Muscle layer of colon (tissue), 2 donors: ENCODE data around the gene DCLRE1B.

Experiments used
- H3K27ac ChIP-seq: one replicate; pipeline ENCODE4 v1.7.0; 2013; ENCODE audit warnings: low read depth, mild to moderate bottlenecking, low read length, moderate library complexity
- H3K27me3 ChIP-seq, 2 donors: one replicate each; pipeline ENCODE4 v1.7.0; 2013; ENCODE audit warnings: low read length in 2 of 2, mild to moderate bottlenecking in 2 of 2; ENCODE audit not compliant: insufficient read depth in 2 of 2, control insufficient read depth in 1 of 2
- H3K36me3 ChIP-seq: one replicate; pipeline ENCODE4 v1.7.0; 2013; ENCODE audit warnings: mild to moderate bottlenecking, low read length; ENCODE audit not compliant: insufficient read depth
- H3K4me1 ChIP-seq: one replicate; pipeline ENCODE4 v1.7.0; 2013; ENCODE audit warnings: mild to moderate bottlenecking, low read length; ENCODE audit not compliant: insufficient read depth
- H3K4me3 ChIP-seq, 2 donors: one replicate each; pipeline ENCODE4 v1.7.0; 2013; ENCODE audit warnings: low read length in 2 of 2, low read depth in 1 of 2, mild to moderate bottlenecking in 1 of 2, moderate library complexity in 1 of 2
- H3K9ac ChIP-seq: one replicate; pipeline ENCODE4 v1.7.0; 2013; ENCODE audit warnings: low read length
- H3K9me3 ChIP-seq: one replicate; pipeline ENCODE4 v1.7.0; 2013; ENCODE audit warnings: mild to moderate bottlenecking, low read length
- donor health status: abdominal sarcoma.
- donor health status: Adenocarcinoma of cecum.

DCLRE1B gene

DNA sequence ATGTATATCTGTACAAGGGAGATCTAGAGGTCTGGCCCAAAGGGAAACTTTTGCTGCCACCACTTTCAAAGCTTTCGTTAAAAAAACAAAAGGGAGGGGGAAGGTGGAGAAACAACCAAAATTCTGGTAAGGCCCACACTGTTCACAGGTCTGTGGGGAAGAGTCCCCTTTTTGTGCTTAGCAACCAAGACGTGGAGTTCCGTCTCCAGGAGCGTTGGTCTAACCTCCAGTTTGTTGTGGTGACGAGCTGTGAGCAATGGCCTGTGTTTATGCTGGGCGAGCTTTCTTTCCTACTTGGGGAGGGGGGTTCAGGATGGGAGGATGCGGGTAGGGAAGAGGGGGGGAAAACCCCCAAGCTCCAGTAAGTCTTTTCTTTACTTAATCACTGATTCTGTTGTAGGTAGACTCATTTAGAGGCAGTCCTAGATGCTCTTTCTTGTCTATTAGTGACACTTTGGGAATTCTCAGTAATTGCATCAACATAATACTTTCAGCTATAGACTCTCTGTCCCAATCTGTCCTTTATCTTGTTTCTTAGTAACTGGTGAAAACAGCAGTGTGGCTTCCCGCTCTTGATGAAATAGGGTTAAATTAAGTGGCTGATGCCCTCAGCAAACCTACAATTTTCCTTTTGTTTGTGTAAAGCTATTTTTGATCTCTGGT lies 25.5 kb downstream of the DCLRE1B start:
- H3K27me3 ChIP-seq, result no peaks in the 10 kb centered on the region
- H3K36me3 ChIP-seq, result no peaks in the 10 kb centered on the region
- no peaks in the 10 kb centered on the region for H3K9me3 ChIP-seq
- H3K4me3 ChIP-seq, result peak overlapping the region; percentile 88 to 99
- H3K27ac ChIP-seq, result peak overlapping the region; percentile 98
- H3K9ac ChIP-seq, result peak overlapping the region; percentile 99
- peaks cover 46% of the 10 kb centered on the region for H3K4me1 ChIP-seq

DNA sequence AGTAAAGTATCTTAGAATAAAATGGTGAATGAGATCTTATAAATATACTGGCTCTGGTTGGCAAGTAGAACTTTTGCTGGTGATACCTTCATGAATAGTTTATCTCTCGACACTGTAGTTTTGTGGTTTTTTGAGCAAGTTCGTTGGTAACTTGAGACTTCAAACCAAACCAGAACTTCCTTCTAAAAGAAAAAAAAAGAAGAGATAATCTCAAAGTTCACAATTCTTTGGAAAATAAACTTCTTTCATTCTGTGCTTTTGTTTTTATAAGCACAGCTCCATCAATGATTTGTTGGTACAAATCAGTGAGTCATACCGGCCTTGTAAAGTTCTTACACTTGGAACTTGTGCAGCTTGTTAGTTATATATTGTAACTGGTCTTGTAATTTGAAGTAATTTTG lies 26.3 kb downstream of the DCLRE1B start:
- Histone ChIP-seq H3K9ac (peak overlapping the region; percentile 99), H3K4me1 (peaks cover 46% of the 10 kb centered on the region), H3K27ac (peak overlapping the region; percentile 21), H3K9me3 (no peaks in the 10 kb centered on the region), H3K36me3 (no peaks in the 10 kb centered on the region), H3K27me3 (no peaks in the 10 kb centered on the region), H3K4me3 (peak overlapping the region in 1 of 2 donors; percentile 99)

- Histone ChIP-seq H3K9ac (no peak overlapping the region), H3K27ac (no peak overlapping the region), H3K4me3 (no peak overlapping the region), H3K9me3 (no peaks in the 10 kb centered on the region), H3K36me3 (no peaks in the 10 kb centered on the region), H3K4me1 (peaks cover 44% of the 10 kb centered on the region), H3K27me3 (no peaks in the 10 kb centered on the region)
Measured at GRCh38 chr1:113934006-113934405, 28.9 kb downstream of the DCLRE1B start.

DNA sequence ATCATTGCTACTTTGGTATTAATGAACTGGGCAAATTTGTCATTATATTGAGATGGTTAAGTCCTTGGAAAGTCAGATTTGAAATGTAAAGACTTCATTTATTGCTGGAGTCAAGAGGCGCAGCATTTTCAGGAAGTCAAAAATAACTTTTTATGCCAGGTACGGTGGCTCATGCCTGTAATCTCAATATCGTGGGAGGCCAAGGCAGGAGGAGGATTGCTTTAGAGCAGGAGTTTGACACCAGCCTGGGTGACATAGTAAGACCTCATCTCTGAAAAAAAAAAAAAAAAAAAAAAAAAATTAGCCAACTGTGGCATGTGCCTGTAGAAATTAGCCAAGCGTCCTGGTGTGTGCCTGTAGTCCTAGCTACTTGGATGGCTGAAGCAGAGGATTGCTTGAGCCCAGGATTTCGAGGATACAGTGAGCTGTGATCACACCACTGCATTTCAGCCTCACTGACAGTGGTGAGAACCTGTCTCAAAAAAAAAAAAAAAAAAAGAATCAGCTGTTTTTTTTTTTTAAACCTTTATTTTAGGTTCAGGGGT lies 29.5 kb downstream of the DCLRE1B start:
- Histone ChIP-seq H3K4me1 (peaks cover 44% of the 10 kb centered on the region), H3K4me3 (no peak overlapping the region), H3K36me3 (no peaks in the 10 kb centered on the region), H3K27ac (no peak overlapping the region), H3K9me3 (no peaks in the 10 kb centered on the region), H3K9ac (no peak overlapping the region), H3K27me3 (no peaks in the 10 kb centered on the region)

DNA sequence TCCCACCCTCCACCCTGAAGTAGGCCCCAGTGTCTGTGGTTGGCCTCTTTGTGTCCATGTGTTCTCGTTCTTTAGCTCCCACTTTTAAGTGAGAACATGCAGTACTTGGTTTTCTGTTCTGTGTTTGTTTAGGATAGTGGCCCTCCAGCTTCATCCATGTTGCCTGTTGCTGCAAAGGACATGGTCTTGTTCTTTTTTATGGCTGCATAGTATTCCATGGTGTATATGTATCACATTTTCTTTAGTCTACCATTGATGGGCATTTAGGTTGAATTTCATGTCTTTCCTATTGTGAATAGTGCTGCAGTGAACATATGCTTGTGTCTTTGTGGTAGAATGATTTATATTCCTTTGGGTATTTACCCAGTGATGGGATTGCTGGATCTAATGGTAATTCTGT lies 30.1 kb downstream of the DCLRE1B start:
- Histone ChIP-seq H3K36me3 (no peaks in the 10 kb centered on the region), H3K27ac (no peak overlapping the region), H3K27me3 (no peaks in the 10 kb centered on the region), H3K4me1 (peaks cover 44% of the 10 kb centered on the region), H3K9ac (no peak overlapping the region), H3K4me3 (no peak overlapping the region), H3K9me3 (no peaks in the 10 kb centered on the region)

DNA sequence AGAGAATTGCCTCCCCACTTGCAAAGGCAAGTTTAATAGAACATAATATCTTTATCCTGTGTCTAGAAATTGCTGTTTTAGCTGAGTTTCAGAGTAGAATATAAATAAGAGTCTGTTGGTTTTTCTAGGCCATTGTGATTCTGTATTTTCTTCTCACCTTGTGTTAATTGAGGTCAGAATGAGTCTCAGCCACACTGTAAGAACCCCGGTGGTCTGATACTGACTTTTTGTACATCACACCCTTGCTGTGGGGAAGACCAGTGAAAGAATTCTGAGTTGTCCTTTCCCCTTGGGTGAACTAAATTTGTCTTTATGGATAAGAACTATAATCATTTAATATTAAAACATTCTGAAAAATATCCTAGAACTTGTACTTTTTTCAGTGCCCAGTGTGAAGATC lies 30.8 kb downstream of the DCLRE1B start:
- Histone ChIP-seq H3K27me3 (no peaks in the 10 kb centered on the region), H3K9ac (no peak overlapping the region), H3K27ac (no peak overlapping the region), H3K9me3 (no peaks in the 10 kb centered on the region), H3K4me3 (no peak overlapping the region), H3K36me3 (peaks cover 8% of the 10 kb centered on the region), H3K4me1 (peaks cover 36% of the 10 kb centered on the region)

GRCh38 chr1:113937146-113937545 lies 32.0 kb downstream of the DCLRE1B start:
- Histone ChIP-seq H3K36me3 (peaks cover 8% of the 10 kb centered on the region), H3K27me3 (no peaks in the 10 kb centered on the region), H3K27ac (no peak overlapping the region), H3K4me3 (no peak overlapping the region), H3K4me1 (peaks cover 24% of the 10 kb centered on the region), H3K9ac (no peak overlapping the region), H3K9me3 (no peaks in the 10 kb centered on the region)

DNA sequence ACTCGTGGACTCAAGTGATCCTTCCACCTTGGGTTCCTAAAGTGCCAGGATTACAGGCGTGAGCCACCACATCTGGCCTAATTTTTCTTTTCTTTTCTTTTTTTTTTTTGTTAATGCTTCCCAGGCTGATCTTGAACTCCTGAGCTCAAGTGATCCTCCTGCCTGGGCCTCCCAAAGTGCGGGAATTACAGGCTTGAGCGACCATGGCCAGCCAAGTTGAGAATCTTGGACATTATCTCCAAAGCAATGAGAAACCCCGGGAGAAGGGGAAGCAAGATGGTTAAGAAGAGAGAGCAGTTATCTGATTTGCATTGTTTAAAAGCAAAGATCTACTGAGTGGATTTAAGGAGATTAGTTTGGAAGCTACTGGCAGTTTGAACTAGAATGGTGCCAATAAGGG lies 33.1 kb downstream of the DCLRE1B start:
- Histone ChIP-seq H3K36me3 (peaks cover 8% of the 10 kb centered on the region), H3K9ac (no peak overlapping the region), H3K27ac (no peak overlapping the region)

DNA sequence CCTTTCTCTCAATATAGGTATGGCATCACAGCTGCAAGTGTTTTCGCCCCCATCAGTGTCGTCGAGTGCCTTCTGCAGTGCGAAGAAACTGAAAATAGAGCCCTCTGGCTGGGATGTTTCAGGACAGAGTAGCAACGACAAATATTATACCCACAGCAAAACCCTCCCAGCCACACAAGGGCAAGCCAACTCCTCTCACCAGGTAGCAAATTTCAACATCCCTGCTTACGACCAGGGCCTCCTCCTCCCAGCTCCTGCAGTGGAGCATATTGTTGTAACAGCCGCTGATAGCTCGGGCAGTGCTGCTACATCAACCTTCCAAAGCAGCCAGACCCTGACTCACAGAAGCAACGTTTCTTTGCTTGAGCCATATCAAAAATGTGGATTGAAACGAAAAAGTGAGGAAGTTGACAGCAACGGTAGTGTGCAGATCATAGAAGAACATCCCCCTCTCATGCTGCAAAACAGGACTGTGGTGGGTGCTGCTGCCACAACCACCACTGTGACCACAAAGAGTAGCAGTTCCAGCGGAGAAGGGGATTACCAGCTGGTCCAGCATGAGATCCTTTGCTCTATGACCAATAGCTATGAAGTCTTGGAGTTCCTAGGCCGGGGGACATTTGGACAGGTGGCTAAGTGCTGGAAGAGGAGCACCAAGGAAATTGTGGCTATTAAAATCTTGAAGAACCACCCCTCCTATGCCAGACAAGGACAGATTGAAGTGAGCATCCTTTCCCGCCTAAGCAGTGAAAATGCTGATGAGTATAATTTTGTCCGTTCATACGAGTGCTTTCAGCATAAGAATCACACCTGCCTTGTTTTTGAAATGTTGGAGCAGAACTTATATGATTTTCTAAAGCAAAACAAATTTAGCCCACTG lies 35.5 kb downstream of the DCLRE1B start:
- Histone ChIP-seq H3K9ac (no peak overlapping the region), H3K9me3 (no peaks in the 10 kb centered on the region), H3K27me3 (no peaks in the 10 kb centered on the region), H3K27ac (no peak overlapping the region), H3K4me1 (peaks cover 10% of the 10 kb centered on the region), H3K4me3 (no peak overlapping the region), H3K36me3 (peaks cover 8% of the 10 kb centered on the region)

More for the DNA sequence above, 33.1 kb downstream of the DCLRE1B start:
- no peaks in the 10 kb centered on the region for H3K9me3 ChIP-seq
- H3K4me1 ChIP-seq, result peaks cover 21% of the 10 kb centered on the region
- H3K4me3 ChIP-seq, result no peak overlapping the region
- H3K27me3 ChIP-seq, result no peaks in the 10 kb centered on the region

- Histone ChIP-seq H3K27me3 (no peaks in the 10 kb centered on the region), H3K9me3 (no peaks in the 10 kb centered on the region), H3K4me3 (no peak overlapping the region), H3K27ac (no peak overlapping the region), H3K36me3 (peaks cover 8% of the 10 kb centered on the region), H3K4me1 (peaks cover 14% of the 10 kb centered on the region), H3K9ac (no peak overlapping the region)
Measured at GRCh38 chr1:113941245-113941559, 36.1 kb downstream of the DCLRE1B start.

DNA sequence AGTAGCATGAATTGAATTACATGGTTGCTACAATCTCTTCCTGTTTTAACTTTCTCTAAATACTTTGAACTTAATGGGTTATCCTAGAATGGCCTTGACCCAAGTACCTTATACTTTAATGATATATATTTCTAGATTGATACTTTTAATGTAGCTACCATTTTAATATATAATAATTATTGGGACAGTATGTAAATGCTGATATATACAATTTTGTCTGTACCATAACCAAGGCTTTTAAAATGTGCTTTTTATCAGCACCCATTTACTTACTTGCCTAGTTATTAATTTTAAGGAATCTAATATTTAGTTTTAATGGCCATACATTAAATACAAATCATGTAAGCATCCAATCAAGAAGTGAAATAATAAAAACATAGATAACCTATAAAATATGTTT lies 37.4 kb downstream of the DCLRE1B start:
- peaks cover 8% of the 10 kb centered on the region for H3K36me3 ChIP-seq
- H3K4me1 ChIP-seq, result peaks cover 23% of the 10 kb centered on the region

More for the DNA sequence above, 37.4 kb downstream of the DCLRE1B start:
- H3K4me3 ChIP-seq, result no peak overlapping the region
- no peak overlapping the region for H3K27ac ChIP-seq
- H3K27me3 ChIP-seq, result no peaks in the 10 kb centered on the region
- no peak overlapping the region for H3K9ac ChIP-seq
- no peaks in the 10 kb centered on the region for H3K9me3 ChIP-seq
